ENCODE results near the gene GABPA. TPM values are rescaled to one million over a fixed set of nuclear protein-coding genes. Genes with fewer than 3 reads are reported as not detected.

Gene GABPA
- 10 to 100 TPM; 24.4 to 28.3 TPM for total RNA-seq

GRCh38 chr21:25734904-25735645 lies at the start of gene GABPA, which contains the start of gene ATP5PF:
Gene GABPA, plus strand, starts transcription at chr21:25734972. Its CDS starts 6,627 bp downstream, at chr21:25741599.
Gene ATP5PF, minus strand, starts transcription at chr21:25734904. Its CDS starts 5,110 bp downstream, at chr21:25729794.

Other genes starting within 250 kb of the GABPA start
- 10 to 100 TPM; 27.1 to 28.3 TPM for gene MRPL39, start 127.5 kb upstream of the GABPA start, total RNA-seq
- under 1 TPM; 0.29 to 0.30 TPM for gene JAM2, start 95.7 kb upstream of the GABPA start, total RNA-seq
- 100 to 1,000 TPM; 101 to 107 TPM for gene ATP5PF, start 68 bp upstream of the GABPA start, total RNA-seq

Data from activated naive CD4-positive, alpha-beta T cell treated with anti-CD3 and anti-CD28 coated beads, Interleukin-2, amount 10 ng/mL, durations not matched to agents 5 hours and 36 hours (primary cell).